Measurements from ENCODE around the gene FBN2.

- TF ChIP-seq CTCF (IDR thresholded peaks at IDR 0.05) (no peak), EP300 (IDR thresholded peaks at IDR 0.05) (no peak)
These were observed 68.1 kb downstream of the FBN2 start for GRCh38 chr5:128469912-128470311.
